Midbrain (tissue), 1 donor: ENCODE results near the gene OR2M2.

Experiments
- DNase-seq: peaks from one replicate; lab custom pipeline; 2025; lab: John Stamatoyannopoulos, UW

Gene OR2M2

GRCh38 chr1:248174521-248174920 is at the start of gene OR2M2:
Gene OR2M2, plus strand, starts transcription at chr1:248174821. Its CDS starts 5,165 bp downstream, at chr1:248179986.
- no peak for DNase-seq

DNA sequence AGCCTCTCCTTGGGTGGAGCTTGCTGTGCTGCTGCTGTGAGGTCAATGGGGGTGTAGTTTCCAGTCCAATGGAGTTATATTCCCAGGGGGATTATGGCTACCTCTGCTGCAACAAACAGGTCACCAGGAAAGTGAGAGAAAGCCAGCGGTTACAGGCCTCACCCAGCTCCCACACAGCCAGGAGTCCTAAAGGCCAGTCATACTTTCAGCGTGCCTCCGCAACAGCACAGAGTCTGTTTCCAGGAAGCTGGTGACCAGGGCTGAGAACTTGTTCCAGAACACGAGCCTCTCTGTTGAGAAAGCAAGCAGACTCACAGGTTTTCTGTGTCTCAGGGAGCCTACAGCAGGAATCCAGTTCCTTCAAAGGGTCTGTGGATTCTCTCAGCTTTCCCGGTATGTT is 47.0 kb upstream of the OR2M2 start:
- DNase-seq = no peak

DNA sequence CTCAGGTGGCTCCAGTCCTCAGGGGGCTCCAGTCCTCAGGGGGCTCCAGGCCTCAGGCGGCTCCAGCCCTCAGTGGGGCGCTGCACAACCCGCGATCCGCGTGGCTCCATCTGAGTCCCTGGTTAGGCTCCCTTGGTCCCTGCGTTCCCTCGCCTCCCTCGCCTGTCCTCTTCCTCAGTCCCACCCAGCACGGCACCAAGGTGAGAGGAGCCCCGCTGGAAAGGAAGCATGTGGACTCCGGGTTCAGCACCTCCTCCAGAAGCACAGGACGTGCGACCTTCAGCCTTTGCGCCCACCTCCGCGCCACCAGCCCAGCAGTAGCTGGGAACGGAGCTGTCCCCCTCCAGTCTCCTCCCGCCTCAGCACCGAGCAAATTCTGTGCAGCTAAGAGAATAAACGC is 37.8 kb upstream of the OR2M2 start:
- DNase-seq = no peak

GRCh38 chr1:248140846-248141245 is 33.8 kb upstream of the OR2M2 start:
- DNase-seq = no peak

DNA sequence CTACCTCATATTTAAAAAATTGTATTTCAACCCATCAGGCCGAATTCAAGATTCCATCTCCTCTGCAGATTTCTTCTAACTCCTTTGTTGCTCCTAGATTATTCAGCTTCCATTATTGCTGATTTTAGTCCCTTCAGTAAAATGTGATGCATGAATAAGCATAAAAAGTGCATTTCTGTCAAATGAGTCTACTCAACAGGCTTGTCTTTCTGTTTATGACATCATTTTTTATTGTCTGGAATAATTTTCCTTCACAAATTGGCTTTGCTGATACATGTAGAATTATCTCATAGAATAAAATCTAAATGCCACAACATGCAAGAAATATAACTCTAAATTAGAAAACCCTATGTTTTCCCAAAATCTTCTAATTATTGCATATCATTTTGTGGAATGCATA is 31.3 kb upstream of the OR2M2 start:
- no peak for DNase-seq

- no peak for DNase-seq
These were observed 30.0 kb upstream of the OR2M2 start, which contains the start of gene OR2M5 for GRCh38 chr1:248144513-248145198. Gene OR2M5, plus strand, starts transcription at chr1:248145148. Its CDS starts 0 bp downstream, at chr1:248145148.

GRCh38 chr1:248152056-248152827 is 22.4 kb upstream of the OR2M2 start:
- DNase-seq = no peak

DNA sequence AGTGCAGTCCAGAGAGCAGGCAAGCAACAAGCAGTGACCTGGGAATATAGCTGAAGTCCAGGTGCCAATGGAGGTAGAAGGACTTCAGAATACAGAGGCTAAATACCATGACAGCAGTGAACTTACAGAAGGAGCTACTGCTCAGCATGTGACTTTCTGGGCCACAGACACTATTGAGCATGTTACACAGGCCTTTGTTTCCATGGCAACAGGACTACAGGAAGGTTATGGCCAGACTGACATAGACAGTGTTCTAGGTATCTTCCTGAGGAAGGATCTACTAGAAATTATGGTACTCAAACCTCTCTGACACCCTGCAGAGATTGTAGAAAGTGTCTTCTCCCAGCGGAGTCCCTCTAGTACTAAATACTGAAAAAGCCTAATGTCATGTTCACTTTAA is 18.7 kb upstream of the OR2M2 start:
- DNase-seq = no peak

DNA sequence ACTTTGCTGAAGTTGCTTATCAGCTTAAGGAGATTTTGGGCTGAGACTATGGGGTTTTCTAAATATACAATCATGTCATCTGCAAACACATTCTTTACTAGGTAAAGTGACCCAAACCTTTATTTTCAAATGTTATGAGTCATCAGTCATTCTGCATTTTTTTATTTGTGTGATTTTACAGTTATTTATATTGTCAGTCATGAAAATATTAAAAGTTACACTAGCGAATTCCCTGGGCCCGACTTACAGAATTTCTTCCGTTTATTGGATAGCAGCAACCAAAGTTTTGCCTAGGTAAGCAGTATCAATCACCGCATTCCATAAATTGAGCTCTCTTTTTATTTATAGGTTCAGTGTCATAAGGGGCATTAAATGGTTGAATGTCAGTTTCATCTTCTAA is 15.9 kb upstream of the OR2M2 start:
- DNase-seq = no peak

DNA sequence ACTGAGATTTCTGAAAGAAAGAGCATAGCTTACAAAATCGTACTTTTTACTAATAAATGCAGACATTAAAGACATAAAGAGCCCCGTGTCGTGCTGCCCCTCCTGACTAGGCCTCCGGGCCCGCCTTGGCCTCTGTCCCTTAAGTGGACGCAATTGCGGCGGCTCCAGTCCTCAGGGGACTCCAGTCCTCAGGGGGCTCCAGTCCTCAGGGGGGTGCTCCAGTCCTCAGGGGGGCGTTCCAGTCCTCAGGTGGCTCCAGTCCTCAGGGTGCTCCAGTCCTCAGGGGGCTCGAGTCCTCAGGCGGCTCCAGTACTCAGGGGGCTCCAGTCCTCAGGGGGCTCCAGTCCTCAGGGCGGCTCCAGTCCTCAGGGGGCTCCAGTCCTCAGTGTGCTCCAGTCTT is 10.6 kb upstream of the OR2M2 start:
- no peak for DNase-seq

DNA sequence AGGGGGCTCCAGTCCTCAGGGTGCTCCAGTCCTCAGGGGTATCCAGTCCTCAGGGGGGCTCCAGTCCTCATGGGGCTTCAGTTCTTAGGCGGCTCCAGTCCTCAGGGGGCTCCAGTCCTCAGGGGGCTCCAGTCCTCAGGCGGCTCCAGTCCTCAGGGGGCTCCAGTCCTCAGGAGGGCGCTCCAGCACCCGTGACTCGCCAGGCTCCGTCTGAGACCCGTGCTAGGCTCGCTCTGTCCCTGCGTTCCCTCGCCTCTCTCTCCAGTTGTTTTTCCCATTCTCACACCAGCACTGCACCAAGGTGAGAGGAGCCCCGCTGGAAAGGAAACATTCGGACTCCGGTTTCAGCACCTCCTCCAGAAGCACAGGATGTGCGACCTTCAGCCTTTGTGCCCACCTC is 9.4 kb upstream of the OR2M2 start:
- DNase-seq = no peak

- no peak for DNase-seq
These were observed 9.4 kb downstream of the OR2M2 start for GRCh38 chr1:248183996-248184395.

- DNase-seq = no peak
These were observed 12.7 kb downstream of the OR2M2 start for GRCh38 chr1:248187363-248187762.

GRCh38 chr1:248189026-248189425 is 14.4 kb downstream of the OR2M2 start:
- DNase-seq = no peak

DNA sequence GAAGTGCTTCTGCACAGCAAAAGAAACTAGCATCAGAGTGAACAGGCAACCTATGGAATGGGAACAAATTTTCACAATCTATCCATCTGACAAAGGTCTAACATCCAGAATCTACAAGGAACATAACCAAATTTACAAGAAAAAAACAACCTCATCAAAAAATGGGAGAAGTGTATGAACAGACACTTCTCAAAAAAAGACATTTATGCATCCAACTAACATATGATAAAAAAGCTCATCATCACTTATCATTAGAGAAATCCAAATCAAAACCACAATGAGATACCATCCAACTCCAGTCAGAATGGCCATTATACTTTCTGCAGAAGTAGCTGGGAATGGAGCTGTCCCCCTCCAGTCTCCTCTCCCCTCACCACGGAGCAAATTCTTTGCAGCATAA is 19.5 kb downstream of the OR2M2 start:
- no peak for DNase-seq

DNA sequence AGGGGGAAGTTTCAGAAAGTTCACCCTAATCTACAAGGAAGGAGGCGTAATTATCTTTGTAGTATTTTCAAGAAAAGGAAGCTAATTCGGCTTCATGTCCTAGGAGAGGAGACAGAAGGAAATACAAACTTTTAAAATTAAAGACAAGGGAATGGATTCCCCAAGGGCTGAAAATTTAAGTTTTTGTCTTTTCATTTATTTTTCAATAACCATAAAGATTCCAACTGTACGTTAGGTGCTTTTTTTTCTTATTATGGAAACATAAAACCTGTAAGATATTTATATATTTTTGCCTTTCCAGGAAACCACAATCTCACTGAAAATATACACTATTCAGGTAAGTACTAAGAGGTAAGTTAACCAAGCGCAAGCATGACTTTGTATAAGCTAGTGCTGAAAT is 22.3 kb downstream of the OR2M2 start, which contains the start of gene OR2M3:
OR2M3 (plus strand) TSS at position 301 of the 400 bp plus-strand sequence. CDS start 5,803 bp downstream, outside the sequence.
- no peak for DNase-seq

DNA sequence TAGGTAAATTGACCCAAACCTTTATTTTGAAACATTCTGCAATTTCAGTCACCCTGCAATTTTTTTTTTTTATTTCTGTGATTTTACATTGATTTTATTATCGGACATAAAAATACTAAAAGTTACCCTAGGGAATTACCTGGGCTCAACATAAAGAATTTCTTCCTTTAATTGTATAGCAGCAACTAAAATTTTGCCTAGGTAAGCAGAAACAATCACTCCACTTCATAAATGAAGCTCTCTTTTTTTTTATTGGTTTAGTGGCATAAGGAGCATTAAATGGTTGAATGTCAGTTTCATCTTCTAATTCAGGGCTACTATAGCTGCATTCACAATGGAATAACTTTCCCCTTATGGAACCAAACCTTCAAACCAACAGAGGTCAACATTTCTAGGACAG is 41.3 kb downstream of the OR2M2 start:
- no peak for DNase-seq

DNA sequence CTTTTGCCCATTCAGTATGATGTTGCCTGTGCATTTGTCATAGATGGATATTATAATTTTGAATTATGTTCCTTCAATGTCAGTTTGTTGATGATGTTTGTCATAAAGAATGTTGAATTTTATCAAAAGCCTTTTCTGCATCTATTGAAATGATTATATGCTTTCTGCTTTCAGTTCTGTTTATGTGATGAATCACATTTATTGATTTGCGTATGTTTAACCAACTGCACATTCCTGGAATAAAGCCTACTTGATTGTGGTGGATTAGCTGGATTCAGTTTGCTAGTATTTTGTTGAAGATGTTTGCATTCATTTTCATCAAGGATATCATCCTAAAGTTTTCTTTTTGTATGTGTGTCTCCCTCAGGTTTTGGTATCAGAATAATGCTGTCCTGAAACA is 50.9 kb downstream of the OR2M2 start:
- DNase-seq = no peak

GRCh38 chr1:248229360-248229908 is 54.8 kb downstream of the OR2M2 start:
- DNase-seq = no peak
